PC-9 (cell line): Measurements from ENCODE around the gene VPS8.

Source experiments
- CTCF ChIP-seq: fragments of 200-600 bp; sonication (generic); conservative IDR thresholded peaks from 2 replicates; pipeline ENCODE4 v1.6.1; 2017; ENCODE audit warnings: mixed run types, antibody characterized with exemption, mild to moderate bottlenecking, moderate library complexity
- EZH2 ChIP-seq: fragments of 200-600 bp; sonication (generic); IDR thresholded peaks from 2 replicates; pipeline ENCODE4 v1.8.0; 2017; ENCODE audit warnings: antibody characterized with exemption, low read depth

GRCh38 chr3:184910664-184911063, 98.7 kb downstream of the VPS8 start:
- no peak for TF ChIP-seq CTCF
- no peak for TF ChIP-seq EZH2
